ENCODE data around the gene ADAM12.

ADAM12 gene

DNA sequence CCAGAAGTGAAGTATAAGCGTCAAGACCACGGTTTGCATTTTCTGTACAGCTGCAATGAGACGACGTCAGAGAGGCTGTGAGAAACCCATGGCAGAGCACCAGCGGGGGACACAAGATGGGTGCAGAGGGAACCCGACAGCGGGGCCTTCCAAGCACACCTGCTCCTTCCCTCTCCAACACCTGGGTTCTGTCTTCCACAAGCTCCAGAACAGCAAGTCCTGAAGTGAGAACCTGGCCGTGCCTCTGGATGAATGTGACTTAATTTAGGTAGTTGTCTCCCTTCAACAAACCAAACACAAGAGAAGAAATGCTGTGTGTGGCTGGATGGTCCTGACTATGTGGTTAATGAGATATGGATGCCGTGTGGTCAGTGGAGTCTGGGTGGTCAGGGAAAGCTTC is 76.1 kb downstream of the ADAM12 start:
- DNase-seq = no peak

DNA sequence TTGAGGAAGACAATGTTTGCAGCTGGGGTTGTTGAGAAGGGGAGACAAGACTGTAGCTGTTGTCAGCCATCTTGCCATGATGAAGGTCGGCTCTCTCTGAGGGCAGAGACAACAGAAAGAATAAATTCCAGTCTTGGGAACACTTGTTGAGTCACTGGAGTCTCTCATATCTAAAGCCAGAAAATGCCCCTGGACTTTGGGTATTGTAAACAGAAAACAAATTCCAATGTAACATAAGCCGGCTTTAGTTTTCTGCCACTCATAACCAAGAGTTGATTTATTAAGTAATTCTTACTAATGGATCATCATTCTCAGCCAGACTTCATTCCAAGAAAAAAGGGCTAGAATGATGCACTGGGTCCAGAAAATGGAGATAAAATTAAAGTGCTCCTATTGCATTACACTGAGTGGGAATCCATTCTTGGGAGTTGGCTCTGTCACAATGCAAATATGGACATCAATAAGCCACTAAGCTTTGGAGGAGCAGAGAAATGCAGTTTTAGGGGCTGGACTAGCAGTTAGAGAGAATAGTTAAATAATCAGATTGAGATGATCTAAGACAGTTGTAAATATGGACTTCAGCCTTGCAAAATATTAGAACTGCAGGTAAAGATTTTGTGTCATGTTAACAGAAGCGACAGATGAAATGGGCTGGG is 78.9 kb downstream of the ADAM12 start:
- no peak for DNase-seq

DNA sequence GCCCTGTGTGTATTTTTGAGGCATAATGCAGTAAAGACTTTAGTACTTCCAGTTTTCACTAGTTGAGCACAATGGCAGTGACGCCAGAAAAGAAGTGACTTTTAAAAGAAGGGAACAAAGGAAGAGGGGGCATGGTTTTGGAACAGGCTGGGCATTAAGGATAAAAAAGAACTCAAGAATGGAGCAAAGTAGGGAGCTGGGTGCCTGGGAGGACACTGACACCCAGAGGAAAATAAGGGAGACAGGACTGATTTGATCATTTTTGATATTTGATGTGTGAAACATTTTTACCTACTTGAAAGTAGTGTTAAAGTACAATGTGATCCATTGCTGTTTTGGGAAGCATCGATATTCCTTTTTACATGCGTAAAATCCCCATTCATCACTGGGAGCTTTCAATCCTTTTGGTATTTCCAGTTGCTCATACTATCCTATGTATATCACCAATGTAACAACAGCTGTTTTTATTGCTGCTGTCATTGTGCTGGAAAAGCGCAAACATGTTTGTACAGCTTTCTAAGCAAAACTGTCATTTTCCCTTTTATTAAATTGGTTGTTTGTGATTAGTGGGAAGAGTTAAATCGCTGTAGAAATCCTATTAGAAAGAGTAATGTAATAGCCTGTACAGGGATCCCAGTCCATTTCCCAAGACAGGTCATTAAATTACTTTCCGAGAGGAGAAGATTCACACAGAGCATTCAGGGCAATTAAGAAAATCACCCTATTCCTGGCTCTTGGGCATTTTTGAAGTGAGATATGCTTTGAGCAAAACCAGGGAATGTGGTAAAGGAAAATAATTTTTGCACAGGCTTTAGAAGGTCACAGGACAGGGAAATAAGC is 85.2 kb downstream of the ADAM12 start:
- no peak for DNase-seq

DNA sequence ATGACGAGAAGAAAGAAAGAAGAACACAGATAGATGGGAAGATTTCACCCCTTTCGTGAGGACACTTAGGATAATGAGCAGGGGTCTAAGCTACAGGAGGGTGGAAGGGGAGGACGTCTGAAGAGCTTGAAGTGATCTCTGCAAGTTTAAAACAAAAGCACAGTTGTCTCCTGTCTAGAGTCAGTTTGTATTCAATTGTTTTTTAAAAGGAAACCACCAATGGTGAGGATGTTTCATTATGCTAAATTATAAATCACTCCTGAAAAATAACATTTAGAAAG is 85.9 kb downstream of the ADAM12 start:
- DNase-seq = no peak

DNA sequence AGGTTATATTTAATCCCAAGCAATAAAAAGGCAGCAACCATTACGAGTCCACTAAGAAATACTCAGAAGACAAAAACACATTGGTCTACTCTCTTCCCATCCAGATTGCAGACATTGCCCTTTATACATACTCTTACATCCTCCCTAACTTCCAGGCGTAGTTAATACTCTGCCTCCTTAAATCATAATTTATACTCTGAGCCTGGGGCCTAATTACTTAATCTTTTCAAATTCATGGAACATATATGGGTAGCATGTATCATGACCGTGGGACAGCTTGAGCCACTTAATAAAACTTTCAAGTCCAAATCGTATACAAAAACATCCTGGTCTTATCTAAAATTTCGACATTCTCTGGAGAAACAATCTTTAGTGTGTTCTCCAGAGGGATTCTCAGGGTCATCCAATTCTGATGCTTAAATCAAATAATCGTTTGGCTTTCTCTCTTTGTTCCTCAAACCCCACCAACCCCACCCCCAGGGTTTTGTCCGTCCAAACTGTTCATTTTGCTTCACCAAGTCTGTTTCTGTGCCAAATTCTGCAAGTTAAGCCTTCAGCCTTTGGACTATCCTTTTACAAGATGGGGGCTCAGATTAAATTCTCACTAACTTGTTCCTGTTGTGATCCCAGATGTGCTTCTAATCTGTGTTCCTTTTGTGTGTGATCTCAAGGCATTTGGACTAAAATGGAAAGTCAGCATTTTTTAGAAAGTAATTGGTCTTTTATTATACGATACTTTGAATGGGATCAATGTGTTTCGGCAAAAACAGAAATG is 86.4 kb downstream of the ADAM12 start:
- DNase-seq = no peak

DNA sequence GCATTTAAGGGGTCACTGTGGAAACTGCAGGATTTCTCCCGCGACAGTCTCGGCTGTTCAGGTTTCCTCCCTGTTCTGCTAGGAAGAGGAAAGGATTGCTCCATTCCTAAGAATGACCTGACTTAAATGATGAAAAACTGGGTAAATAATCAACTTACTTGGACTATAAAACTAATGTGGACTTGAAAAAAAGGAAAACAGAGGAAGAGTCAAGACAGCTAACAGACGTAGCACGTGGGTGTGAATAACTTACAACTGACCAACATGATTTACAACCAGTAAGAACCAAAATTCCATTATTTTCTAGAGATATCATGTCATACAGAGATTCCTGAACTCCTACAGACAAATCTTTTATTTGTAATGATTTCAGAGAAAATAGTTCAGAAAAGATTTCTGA is 93.8 kb downstream of the ADAM12 start:
- DNase-seq = no peak

DNA sequence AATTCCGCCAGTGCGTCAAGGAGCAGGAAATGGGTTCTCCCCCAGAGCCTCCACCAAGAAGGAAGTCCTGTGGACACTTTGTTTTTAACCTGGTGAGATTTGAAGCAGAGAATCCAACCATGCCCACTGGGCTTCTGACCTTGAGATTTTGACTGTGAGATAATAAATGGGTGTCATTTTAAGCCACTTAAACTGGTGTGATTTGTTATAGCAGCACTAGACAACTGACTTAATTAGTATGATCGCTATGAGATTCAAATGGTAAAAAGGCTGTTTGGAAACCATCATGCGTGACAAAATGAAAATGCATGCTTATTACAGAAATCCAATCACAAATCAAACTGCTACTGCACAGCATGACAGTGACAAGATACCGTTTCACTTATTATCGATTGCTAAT is 98.0 kb downstream of the ADAM12 start:
- no peak for DNase-seq

DNA sequence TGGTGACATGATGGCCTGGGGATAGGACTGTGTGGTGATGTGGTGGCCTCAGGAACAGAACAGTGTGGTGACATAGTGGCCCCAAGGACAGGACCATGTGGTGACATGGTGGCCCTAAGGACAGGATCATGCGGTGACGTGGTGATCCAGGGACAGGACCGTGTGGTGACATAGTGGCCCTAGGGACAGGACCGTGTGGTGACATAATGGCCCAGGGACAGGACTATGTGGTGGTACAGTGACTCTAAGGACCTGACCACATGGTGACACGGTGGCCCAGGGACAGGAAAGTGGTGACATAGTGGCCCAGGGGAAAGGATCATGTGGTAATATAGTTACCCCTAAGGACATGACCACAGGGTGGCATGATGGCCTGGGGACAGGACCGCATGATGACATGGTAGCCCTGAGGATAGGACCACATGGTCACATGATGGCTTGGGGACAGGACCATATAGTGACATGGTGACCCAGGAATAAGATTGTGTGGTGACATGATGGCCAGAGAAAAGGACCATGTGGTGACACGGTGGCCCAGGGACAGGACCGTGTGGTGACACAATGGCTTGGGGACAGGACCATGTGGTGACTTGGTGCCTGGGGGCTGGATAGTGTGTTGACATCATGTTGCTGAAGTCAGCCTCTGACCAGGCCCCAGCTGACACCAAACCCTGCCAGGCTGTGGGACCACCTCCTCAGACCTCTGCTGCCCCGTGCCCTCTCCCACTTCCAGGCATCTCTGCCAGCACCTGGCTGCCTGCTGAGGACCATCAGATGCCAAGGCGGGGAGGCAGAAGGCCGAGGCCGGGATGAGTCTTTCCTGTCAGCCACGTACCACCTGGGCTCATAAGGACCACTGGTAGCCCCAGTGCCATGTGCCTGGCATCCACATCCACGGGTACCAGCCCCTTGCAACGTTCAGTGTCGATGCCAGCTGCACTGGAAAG is 99.5 kb downstream of the ADAM12 start:
- no peak for DNase-seq

DNA sequence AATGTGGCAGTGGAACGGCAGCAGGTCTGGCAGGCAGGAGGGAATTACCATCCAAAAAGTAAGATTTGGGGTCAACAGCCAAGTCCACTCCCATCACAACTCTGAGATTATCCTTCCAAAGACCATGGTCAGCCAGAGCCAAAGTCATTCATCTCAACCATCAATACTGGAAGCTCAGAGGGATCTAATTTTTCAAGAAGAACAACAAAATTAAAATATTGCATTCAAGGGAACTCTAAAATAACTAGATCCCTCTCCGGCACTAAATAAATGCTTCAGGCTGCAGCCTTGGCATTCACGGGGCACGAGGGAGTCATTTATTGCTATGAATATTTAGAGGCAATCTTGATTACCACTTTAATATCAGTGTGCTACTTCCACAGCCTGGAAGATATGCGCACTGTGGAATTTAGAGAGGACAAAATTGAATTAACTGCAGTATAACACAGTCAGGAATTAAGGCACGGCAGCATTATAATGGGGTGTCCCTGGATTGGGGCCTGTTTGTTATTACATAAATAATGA is 102.0 kb downstream of the ADAM12 start:
- no peak for DNase-seq

DNA sequence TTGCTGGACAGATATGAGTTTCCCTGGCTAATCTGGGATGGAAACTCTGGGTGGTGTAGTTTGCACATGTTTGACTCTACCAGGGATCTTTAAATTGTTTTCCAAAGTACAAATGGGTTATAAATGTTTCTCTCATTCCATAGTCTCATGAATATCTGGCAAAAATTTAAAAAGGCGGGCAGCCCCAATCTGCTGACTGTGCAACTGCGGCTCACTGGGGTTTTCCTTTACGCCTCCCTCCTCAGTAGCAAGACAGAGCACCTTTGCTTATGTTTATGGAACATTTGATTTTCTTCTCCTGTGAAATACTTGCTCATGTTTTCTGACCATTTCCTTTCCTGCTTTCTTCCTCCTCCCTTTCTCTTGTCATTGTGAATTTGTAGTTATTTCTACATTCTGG is 105.0 kb downstream of the ADAM12 start:
- no peak for DNase-seq

DNA sequence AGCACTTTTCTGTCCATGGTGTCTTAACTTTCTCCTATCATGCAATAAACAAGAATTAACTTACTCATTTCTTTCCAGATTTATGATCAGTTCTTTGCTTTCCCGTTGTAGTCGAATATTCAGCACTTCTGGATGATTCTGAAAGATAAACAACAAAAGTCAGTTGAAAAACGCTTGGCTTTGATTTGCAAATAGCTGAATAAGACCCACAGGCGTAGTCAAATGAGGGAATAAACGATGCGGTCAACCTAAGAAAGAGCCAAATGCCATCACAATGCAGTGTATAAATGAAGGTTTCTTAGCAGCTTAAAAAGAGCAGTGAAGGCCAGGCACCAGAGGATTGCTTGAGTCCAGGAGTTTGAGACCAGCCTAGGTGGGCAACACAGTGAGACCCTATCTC is 109.4 kb downstream of the ADAM12 start:
- no peak for DNase-seq

DNA sequence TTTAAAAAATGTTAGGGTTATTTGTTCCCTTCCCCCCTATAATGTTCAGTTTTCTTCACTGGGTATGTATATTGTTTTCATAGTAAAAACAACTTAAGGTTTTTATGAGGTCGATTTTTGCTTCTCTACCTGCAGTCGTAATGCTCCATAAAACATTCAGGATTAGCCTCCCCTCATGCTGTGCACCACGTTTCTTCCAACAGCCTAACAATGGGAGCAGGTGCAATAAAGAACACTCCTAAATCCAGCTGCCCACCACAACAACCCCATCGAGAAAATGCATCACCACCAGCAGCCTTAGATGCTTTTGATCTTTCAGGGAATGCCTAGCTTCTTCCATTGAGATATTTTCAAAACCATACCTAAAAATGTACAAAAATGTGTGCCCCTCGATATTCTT is 111.1 kb downstream of the ADAM12 start:
- DNase-seq = no peak

DNA sequence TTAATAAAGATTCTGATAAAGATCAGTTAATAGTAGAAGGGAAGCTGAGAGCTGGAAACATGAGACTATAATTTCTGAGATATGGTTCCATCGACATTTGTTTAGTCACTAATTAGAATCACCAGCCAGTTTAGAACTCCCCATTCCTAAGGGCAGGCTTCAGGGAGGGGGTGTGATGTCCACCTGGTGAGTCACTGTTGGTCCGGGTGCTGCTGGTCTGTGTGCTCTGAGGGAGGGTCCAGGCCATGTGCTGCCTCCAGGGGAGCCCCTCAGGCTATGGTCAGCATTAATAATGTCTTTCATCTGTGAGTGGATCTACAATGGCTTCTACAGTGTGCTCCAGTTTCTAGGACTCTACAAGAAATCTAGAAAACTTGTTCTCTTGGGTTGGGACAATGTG is 115.8 kb downstream of the ADAM12 start:
- no peak for DNase-seq

DNA sequence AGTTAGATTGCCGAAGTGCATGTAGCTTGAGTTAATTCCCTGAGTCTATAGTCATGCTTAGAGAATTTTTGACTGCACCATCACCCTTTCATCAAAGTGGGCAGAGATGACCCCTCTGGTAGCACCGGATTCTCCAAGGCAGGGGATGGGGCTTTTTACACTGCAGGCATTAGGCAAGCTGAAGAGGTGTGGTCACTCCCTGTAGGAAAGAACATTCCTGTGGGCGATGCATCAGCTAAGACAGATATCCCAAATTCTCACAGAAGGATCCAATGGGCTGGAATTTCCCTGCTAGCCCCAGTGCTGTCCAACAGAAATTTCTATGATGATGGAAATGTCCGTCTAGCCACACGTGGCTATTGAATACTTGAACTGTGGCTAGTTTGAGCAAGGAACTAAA is 118.2 kb downstream of the ADAM12 start:
- no peak for DNase-seq

DNA sequence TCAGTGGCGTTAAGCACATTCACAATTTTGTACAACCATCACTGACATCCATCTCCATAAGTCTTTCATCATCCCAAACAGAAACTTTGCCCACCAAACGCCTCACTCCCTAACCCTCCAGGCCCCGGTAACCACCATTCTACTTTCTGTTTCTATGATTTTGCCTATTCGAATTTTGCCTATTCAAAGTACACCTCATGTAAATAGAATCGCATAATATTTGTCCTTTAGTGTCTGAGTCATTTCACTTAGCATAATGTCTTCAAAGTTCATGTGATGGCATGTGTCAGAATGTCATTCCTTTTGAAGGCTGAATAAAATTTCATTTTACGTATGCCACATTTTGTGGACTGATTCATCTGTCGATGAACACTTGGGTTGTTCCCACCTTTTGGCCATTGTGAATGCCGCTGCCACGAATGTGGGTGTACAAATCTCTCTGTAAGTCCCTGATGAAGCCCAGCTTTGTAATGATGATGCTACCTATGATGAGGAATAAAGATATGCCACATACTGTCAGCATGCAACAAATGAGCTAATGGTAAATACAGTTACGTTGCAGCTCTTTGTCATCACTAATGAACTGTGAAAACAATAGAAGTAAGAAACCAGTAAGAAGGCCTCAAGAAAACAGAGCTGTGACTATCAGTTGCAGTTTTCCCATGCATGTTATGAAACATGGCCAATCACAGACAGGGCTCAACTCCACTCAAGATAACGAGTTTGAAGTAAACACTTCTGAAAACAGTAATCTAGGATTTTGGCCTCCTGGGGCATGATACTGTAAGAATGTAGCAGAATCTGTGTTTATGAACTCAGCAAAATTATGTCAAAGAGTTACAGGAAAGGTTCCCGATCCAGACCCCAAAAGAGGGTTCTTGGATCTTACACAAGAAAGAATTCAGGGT is 120.0 kb downstream of the ADAM12 start:
- DNase-seq = no peak

DNA sequence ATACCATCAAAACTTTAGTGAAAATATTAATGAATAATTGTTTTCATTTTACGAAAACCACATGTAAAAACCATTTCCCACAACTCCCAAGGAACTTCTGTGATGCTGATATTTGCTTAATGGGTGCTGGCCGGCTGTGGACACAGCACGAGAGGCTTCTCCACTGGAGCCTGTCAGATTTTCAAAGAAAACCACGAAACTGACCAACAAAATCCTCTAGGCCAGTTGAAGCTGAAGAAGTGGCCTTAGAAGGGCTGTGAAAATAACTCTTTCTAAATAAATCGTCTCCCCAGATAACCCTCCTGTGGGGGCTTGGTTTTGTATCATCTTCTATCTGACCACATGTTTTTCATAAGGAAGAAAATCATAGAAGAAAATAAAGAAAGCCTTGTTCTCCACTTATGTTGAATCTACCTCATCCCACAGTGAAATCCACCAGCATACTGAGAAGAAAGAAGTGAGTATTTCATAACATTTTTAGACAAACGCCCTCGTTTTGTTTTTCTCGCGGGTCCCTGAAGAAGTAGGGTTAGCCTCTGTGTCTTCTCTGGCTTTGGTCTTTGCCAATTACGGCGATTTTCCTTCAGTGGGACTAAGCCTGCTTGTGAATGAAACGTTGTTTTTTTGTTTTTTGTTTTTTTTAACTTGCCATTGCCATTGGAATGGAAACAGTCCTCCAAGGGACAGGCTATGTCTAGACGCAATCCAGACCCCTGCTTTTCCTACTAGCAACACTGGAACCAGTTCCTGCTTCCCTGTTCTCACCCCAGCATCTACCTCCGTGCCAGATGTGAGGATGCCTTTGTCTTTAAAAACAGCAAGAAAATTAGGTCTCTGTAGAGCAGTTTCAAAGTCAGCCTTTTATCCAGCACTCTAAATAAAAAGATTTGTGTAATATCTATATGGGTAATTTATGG is 123.9 kb downstream of the ADAM12 start:
- DNase-seq = no peak

DNA sequence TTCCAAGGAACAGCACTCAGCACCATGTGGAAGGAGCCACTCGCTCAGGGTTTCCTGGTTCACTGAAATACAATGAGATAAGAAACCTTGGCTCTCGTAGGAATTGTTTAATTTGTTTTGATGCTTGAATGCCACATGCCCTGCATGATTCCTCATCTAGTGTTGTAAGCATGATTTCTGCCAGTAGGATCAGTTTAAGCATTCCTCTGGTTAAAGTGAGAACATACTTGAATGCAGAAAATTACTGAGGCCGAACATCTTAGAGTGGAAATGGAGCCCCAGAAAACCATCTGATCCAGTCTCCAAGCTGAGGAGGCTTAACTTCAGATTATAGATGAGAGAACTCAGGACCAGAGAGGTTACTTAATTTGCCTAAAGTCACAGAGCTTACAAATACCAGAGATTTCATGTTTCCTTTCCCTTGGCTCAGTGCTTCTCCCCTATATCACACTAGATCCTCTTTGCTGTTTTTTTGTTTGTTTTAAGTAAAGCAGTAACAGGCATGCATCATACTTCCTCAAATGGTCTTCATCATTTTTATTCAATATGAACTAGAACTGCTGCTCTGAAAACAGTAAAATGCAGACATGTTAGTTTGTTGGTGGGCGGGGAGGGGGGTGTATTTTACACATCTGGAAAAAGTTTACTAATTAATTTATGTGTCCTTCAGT is 125.1 kb downstream of the ADAM12 start:
- DNase-seq = no peak

DNA sequence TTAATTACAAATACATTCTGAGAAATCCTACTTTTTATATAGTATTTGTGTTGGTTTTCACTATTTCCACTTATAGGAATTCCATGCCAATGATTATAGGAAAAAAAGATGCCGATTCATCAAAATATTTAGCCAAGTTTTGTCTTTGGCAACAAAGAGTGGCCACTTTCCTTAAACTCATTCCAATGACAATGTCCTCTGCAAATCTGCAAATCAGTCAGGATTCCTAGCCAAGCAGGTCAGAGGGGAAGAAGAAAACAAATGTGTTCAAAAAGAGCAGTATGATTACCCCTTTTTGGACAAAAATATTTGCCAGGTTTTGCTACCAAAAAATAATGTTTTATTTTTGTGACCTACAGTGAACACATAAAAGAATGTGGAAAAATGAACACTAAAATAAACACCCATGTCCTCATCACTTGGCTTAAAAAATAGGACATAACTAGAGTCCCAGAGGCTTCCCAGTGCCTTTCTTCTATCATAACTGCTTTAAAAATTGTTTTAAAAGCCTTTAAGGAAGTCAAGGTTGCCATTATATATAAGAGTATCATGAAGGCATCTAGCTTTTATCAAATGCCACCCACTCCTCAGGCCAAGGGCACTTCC is 125.9 kb downstream of the ADAM12 start:
- no peak for DNase-seq

DNA sequence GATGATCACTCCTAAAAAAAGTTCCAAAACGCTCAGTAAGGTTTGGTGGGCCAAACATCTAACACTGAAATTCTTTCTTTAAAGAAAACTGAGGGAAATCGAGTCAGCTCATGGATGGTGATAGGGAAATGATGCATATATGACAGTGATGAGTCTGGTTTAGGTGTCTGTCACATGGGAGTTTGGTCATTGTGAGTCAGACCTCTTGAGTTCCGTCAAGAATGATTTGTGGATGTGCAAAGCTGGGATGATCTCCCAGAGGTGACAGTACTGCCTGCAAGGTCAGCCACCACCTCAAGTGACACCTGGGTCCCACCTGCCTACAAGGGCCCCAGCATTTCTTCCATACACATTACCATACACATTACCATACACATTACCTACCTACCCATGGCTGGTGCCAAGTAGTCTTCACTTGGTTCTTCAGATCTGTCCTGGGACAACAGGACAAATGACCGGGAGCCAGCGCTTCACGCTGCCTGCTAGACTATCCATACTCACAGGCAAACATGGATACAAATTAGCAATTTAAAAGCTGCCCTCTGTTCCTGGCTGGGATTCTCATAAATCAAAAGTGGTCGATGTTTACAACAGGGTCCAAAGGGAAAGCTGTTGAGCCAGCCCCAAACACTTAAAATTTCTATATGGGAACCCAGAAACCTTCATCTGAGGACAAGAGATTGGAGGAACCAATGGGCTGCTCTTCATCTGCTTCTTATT is 128.4 kb downstream of the ADAM12 start:
- DNase-seq = no peak
